ENCODE measurements around the gene WDFY4.

Gene WDFY4

DNA sequence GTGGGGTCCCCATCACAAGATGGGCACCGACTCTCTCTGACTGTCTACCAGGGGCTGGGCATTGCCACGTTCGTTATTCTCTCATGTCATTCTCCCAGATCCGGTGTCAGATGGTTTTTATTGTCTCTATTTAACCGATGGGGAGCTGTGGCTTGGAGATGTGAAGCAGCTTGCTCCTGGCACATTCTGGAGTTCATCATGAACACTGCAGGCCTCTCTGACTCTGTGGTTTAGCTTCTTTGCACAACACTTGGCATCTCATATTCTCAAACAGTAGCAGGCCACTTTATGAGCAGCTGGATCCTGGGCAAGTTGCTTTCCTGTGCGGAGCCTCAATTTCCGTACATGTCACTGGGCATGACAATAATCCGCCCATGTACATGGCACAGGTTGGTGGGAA is 135.1 kb downstream of the WDFY4 start:
- no peak overlapping the region for H3K4me3 ChIP-seq (ENCODE audit: low read depth, low read length)
- no peak for DNase-seq (ENCODE audit: low read depth)
- TF ChIP-seq, protein P1, sequence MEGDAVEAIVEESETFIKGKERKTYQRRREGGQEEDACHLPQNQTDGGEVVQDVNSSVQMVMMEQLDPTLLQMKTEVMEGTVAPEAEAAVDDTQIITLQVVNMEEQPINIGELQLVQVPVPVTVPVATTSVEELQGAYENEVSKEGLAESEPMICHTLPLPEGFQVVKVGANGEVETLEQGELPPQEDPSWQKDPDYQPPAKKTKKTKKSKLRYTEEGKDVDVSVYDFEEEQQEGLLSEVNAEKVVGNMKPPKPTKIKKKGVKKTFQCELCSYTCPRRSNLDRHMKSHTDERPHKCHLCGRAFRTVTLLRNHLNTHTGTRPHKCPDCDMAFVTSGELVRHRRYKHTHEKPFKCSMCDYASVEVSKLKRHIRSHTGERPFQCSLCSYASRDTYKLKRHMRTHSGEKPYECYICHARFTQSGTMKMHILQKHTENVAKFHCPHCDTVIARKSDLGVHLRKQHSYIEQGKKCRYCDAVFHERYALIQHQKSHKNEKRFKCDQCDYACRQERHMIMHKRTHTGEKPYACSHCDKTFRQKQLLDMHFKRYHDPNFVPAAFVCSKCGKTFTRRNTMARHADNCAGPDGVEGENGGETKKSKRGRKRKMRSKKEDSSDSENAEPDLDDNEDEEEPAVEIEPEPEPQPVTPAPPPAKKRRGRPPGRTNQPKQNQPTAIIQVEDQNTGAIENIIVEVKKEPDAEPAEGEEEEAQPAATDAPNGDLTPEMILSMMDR (conservative IDR thresholded peaks at IDR 0.05; ENCODE audit: low read depth, low read length) = no peak

DNA sequence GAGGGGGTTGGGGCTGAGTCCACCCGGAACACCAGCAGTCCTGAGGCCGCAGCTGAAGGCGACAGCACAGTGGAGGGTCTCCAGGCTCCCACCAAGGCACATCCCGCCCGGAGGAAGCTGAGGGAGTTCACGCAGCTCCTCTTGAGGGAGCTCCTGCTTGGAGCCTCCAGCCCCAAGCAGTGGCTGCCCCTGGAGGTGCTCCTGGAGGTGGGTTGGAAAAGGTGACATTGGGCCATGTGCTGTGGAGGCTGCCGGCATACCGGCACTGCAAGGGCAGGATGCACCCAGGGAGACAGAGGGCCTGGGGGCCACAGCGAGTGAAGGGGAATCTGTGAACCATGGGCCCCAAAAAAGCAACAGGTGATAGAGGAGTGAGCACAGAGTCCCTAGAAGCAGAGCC is 135.6 kb downstream of the WDFY4 start:
- H3K4me3 ChIP-seq (ENCODE audit: low read depth, low read length) = no peak overlapping the region
- DNase-seq (ENCODE audit: low read depth) = no peak
- TF ChIP-seq, protein P1 (conservative IDR thresholded peaks at IDR 0.05; ENCODE audit: low read depth, low read length) = no peak

DNA sequence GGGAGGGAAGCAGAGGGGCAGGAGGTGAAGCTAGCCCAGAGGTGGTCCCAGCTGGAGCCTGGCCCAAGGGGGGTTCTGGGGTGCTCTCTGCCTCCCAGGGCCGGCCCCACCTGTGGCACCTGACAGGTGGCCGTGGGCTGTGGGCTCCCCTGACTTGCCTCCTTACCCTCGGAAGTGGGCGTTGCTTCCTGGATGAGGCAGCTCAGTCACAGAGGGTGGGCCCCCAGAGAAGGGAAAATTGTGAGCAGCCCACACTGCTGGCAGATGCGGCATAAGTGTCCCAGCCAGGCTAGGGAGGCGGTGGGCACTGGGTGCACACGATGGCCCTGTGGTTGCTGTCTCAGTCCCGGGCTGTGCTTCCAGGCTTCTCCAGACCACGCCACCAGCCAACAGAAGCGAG is 136.0 kb downstream of the WDFY4 start:
- TF ChIP-seq, protein P1 (conservative IDR thresholded peaks at IDR 0.05; ENCODE audit: low read depth, low read length) = no peak
- DNase-seq (ENCODE audit: low read depth) = no peak
- no peak overlapping the region for H3K4me3 ChIP-seq (ENCODE audit: low read depth, low read length)

DNA sequence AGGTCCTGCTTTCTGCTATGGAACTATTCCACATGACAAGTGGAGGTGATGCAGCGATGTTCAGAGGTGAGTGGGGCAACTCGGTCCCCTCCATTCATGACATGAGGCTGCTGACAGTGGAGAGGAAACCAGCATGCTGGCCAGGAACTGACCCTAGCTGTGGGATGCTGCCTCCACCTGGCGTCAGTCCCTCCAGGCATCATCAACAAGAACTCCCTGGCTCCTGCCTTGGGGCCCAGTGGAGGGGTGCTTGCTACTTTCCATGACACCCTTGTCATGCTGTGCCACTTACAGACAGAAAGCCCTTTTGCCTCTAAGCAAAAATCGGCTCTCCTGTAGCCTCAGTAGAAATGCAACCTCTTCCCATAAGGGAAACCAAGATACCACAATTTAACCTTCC is 136.4 kb downstream of the WDFY4 start:
- H3K4me3 ChIP-seq (ENCODE audit: low read depth, low read length) = no peak overlapping the region
- TF ChIP-seq, protein P1 (conservative IDR thresholded peaks at IDR 0.05; ENCODE audit: low read depth, low read length) = no peak

DNA sequence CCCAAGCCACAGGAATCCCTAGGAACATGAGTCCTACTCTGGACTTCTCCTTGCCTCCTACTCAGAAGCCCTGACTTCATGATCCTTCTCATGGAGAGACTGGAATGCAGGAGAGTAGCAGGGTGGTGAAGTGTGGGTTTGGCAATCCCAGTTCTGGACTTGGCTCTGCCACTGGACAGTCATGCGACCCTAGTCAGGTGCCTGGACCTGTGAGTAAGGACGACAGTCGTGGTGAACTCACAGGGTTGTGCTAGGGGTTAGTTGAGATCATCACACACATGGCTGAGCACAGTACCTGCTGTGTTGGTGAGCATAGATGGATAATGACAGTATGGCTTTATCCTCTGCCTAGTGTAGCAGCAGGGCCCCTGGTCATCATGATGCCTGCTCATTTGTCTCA is 137.0 kb downstream of the WDFY4 start:
- TF ChIP-seq, protein P1 (conservative IDR thresholded peaks at IDR 0.05; ENCODE audit: low read depth, low read length) = no peak
- no peak for DNase-seq (ENCODE audit: low read depth)
- no peak overlapping the region for H3K4me3 ChIP-seq (ENCODE audit: low read depth, low read length)

More for the DNA sequence above, 136.4 kb downstream of the WDFY4 start:
- DNase-seq (ENCODE audit: low read depth) = no peak

DNA sequence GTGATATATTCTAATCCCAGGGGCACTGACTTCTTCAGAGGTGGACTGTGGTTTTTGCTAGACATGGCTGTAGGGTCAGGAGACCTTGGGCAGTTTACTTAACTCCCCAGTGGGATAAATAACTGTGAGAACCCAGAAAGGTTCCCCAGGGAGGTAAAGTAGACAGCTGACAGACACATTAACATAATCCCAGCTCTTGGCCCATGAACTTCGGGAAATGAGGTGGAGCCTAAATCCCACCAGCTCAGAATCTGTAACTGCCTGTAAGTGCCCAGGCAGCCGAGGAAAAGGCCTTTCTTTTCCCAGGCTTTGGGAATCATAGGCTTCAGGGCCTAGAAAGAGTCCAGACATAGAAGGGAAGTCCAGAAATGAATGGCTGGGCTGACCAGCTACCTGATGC is 149.0 kb downstream of the WDFY4 start:
- no peak overlapping the region for H3K4me3 ChIP-seq (ENCODE audit: low read depth, low read length)
- DNase-seq (ENCODE audit: low read depth) = no peak
- TF ChIP-seq, protein P1 (conservative IDR thresholded peaks at IDR 0.05; ENCODE audit: low read depth, low read length) = no peak

DNA sequence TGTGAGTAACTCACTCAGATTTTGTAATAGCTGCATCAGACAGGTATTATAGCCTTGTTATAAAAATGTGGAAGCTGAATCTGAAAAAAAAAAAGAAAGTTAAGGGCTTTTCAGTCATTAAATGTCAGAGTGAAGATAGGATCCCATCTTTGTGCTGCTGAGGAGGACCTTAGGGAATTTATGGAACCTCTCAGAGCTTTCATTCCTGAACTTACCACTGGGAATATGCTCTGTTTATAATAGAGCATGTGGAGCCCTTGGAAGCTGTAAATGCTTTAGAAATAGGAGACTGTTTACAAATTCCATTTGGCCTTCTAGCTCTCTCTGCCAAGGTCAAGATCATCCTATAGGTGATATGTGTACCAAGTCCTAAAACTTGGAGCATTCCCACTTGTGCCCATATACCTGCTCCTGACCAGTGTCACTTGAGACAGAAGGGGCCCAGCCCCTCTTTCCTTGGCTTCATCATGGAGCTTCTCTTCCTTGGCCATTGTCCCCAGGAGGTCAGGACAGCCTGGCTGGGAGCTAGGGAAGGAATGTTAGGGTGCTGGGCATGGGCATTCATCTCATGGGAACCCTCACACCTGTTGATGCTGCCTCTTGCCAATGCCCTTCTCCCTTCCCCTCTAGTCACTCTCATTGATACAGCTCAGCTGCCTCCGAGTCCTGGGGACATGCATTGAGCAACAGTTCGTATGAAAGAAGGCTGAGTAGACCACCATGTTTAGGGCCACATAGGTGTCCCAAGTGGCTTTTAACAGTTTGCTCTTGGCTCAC is 149.7 kb downstream of the WDFY4 start:
- no peak for DNase-seq (ENCODE audit: low read depth)
- H3K4me3 ChIP-seq (ENCODE audit: low read depth, low read length) = no peak overlapping the region
- TF ChIP-seq, protein P1 (conservative IDR thresholded peaks at IDR 0.05; ENCODE audit: low read depth, low read length) = no peak

All from choroid plexus epithelial cell (primary cell).